Pons (tissue), 1 donor: ENCODE measurements around the gene KPNB1.

Experiments
- DNase-seq: peaks from one replicate; pipeline ENCODE4 v3.0.0-alpha.2; 2016; ENCODE audit warnings: low spot score

KPNB1 gene

DNA sequence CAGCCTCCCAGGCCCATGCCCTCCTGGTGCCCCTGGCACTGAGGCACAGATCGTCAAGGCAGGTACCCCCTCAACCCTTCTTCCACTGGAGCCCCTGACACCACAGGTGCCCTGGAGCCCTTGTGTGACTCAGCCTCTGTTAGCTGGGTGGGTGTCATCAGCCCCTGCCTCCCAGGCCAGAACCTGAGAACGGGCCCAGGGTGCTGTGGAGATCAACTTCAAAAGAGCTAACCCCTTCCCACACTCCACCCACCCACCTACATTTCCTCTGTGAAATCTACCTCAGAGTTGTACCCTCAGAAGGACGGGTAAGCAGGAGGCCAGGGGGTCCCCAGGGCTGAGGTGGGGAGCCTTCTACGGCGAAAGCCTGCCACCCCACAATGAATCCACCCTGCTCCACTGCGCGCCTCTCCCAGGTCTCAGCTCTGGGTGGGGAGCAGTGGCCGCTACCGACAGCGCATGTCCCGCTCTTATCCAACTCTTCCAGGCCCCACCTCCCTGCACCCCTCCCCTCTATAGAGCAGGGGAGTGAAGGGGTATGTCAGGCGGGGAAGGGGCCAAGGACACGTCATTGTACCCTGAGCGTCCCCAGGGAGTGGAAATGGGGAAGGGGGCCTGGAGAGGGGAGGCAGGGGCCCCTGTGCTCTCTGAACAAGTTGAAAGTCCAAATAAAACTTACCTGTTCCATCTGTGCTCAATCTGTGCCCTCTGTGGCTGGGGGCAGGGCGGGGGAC is 61.8 kb downstream of the KPNB1 start:
- no peak for DNase-seq

DNA sequence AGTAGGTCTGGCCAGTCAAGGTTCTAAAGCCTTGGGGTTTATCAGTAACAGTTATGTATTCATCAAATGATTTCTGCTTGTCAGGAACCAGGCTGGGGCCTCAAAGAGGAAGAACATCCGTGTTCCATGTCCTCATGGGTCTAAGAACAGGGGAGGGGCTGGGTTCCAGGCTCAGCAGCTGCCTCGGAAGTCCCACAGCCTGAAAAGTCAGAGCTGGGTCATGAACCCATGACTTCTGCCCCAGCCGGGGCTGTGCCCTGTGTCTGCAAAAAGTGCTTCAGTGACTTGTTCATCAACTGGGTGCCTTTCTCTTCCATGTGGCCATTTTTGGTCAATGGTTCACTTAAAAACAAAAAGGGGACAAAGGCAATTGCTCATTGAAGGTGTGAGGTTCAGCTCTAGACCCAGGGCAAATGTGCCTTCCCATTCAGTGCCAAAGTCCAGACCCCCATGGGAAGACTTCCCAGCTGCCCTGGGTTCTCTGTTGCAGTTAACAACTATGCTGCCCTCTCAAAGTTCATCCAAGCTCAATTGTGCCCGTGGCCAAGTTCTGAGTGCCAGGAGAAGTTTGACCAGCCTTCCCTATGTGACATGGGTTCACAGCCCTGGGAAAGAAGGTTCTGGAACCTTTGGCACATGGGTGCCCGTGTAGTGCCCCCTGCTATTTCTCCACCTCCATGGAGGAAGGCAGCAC is 62.8 kb downstream of the KPNB1 start:
- DNase-seq = no peak

GRCh38 chr17:47713980-47714700 is 64.4 kb downstream of the KPNB1 start:
- DNase-seq = no peak

DNA sequence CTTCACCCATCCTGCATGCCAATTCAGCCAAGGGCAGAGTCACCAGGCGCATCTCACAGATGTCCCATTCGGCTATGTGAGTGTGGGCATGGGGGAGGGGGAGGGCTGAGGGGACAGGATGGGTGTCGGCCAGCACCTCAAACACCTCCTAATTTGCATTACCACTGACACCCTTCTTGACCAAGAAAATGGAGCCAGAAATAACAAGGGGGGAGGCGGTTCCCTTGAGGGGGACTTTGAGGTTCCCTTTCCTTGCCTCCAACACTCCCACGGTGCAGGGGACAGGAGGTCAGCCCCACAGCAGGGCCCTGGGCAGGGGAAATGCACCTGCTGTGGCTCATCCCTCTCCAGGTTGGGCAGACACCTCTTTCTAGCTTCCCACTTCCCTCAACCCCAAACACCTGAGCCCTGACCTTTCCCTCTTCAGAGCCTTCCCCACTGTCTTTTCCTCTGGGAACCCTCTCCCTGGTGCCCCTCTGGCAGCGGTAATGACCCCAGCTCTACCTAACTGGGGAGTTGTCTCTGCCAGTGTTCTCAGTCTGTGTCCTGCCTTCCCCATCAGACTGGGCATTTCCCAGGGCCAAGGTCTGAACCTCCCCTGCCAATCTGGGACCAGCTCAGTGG is 65.2 kb downstream of the KPNB1 start:
- no peak for DNase-seq

DNA sequence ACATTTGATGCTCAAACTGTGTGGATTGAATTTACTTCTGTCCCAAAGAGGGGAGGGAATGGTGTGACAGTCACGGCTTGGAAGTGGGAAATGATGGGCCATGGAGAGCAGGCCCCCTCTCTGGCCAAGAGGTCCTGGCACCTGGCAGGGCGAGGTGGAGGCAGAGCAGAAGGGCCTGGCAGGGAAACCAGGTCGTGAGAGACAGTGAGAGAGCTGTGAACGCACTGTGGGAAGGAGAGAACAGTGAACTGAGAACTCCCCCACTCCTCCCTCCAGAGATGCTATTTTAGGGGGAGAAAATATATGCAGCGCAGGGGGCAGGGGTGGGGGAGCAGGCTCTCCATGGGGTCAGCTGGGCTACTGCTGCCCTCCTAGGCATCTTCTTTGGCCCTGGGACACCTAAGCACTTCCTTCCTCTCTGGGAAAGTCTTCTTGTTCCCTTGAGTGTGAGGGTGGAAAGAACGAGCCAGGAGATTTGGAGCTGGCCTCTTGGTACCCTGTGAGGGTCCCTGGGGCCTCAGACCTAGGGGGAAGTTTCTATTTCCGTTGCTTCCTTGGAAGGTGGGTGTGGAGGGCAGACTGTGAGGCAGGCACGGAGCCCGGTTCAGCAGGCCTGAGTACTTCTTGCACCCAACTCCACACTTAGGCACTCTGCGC is 66.1 kb downstream of the KPNB1 start:
- DNase-seq = no peak

DNA sequence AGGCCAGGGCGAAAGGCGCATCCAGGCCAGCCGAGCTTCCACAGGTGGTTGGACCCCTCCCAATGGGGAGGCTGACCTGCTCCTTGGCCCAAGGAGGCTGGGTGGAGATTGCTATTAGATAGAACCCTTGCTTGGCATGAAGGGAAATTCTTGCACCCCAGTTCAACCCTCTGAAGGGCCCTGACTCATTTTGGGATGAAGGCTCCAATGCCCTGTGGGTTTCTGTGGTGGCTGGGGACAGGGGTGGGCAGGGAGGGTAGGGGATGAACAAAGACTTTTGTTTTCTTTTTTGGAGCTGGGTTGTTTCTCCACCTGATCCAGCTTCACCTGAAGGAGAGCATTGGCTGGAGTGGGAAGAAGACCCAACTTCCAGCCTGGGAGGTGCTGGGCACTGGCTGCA is 66.7 kb downstream of the KPNB1 start:
- DNase-seq = no peak

- no peak for DNase-seq
Observed at GRCh38 chr17:47717261-47717697, 67.6 kb downstream of the KPNB1 start.

DNA sequence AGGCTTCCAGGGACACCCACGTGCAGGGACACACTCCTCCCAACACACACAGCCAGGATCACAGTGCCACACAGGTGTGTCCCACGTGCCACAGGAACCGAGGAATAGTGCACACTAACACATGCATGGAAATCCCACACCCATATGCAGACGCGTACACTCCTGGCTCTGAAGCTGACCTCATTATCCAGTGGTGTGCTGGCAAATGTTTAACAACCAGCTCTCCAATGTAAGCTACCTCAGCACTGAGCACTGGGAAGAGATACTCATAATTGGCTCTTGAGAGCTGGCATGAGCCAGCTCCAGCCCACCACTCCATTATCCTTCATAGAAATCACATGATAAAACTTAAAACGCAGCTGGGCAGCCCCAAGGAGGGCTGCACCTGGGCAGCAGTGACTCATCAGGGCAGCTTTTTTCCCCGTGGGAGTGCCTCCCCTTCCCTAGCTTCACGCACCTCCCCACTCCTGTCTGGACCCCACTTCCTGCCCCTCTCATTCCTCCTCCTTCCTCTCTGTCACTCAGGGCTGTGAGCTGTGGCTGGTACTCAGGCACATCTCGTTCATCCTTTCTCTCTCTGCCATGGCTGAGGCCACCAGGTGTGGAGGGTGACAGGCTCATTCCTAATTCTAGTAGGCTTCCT is 68.4 kb downstream of the KPNB1 start:
- DNase-seq = no peak

DNA sequence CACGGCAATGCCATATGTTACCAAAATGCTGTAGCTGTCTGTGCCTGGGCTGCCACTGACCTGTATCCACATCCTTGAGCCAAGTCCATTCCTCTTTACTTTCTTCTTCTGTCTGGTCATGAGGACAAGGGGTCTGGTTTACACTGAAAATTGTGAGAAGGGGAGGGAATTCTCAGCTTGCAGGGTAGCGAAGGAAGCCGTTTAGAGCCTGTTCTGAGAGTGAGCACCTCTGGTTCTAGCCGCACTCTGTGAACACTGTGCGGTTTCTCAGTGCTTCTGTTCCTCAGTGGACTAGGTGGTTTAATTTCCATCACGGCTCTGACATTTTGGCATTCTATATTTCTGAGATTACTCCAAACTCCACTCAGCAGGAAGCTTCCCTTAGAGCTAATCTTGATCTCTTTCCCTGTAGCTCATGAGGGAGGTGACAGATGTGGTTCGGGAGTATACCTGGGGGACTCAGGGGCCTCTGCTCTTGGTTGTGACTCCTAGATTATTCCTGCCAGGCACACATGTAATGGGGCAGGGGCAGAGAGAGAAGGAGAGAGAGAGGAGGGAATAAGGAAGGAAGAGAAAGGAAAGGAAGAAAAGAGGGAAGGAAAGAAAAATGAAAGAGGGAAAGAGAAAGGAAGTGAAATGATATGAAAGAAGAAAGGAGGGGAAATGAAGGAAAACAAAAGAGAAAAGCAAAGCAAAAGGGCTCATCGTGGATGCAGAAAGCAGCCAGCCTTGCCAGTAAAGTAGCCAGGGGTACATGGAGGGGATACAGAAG is 69.1 kb downstream of the KPNB1 start:
- no peak for DNase-seq

DNA sequence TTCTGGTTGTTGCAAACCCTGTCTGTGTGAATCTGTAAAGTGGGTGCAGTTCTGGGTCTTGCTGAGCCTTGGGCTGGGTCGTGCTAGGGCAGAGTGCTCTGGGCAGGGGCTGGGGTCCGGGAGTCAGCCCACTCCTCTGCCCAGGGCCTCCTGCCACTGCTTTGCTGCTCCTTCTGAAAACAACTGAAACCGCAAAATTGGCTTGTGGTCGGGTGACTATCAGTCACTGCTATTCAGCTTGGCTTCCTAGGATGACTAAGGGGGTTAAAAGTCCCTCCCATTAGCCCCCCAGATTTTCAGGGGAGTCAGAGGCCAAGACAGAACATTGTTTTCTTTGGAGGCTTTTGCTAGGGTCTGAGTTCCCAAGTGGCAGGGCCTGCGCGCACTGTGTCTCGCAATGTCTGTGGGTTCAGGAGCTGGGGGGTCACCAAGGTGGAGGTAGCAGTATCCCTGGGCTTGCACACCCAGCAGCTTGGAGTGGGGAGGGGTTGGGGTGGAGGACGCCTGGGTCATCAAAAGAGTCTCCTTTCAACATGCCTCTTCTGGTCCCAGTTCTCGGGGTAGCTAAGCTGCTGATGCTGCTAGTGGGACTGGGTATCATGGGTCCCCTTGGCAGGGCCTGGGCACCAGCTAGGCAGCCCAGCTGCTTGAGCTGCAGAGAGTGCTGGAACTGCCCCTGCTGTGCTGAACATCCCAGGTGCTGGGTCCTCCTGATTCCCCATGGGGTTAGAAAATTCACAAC is 69.9 kb downstream of the KPNB1 start:
- no peak for DNase-seq

DNA sequence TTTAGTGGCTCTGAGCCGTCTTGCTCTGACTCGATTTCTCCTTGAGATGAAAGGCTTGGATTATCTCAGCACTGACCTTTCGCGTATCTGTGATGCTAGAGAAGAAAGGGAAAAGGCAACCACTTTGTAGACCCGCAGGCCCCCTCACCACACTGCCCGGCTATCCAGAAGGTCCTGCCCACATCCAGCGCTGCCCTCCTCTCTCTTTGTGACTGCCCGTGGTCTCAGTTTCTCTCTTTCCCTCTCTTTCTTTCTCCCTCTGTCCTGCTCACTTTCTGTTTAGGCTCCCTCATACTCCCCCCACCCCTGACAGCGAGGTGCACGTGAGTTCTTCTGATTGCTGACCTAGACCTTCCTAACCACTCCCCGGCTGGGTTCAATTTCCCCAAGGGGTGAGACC is 70.5 kb downstream of the KPNB1 start:
- DNase-seq = no peak

DNA sequence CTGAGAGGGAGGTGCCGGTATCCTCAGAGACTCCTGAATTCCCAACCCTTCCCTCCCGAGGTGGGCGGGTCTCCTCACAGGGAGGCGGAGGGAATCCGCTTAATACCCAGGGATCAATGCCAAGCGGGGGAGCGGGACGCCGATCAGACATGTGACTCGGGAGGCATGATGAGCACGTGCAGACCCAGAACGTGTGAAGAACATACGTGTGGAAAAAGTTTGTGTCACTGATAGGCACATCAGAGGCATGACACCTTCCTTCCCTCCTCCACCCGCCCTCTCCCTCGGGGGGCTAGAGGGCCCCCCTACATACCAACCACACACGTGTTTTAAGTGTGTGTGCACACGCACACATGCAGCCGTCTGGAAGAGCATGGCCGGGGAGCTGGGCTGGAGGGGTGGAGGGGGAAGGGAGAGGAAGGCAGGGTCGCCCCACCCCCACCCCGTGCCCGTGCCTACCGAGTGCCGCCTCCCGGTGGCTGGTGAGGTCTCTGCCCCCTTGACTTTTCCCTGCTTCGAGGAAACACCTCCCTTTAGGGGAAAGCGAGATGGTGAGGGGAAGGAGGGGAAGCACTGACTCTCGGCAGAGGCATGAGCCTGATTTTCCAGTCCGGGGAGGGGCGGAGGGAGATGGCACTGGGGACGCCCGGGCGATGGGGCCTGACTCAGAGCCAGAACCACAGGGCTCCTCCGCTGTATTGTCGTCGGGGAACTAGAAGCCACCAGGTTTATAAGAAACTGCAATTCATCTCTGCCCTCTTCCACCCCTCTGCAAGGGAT is 71.2 kb downstream of the KPNB1 start:
- no peak for DNase-seq

DNA sequence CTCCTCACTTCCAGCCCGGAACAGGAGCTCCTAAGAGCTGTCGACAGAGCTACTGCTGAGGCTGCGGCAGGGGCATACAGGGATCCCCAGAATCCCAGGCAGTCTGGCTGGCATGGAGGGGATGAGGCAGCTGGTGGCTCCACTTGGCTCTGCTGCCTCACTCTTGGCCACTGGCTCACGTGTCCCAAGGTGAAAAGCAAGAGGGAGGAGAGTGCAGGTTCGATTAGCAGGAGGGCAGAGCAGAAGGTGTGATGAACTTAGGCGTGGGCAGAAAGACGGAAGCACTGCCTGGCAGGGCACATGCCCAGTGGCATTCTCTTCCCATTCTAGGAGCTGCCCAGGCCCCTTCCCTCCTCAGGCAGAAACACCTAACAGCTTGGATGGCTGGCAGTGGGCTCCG is 72.0 kb downstream of the KPNB1 start:
- DNase-seq = no peak

- no peak for DNase-seq
Observed at GRCh38 chr17:47724705-47725104, 75.0 kb downstream of the KPNB1 start.

GRCh38 chr17:47725446-47726111 is 75.9 kb downstream of the KPNB1 start:
- no peak for DNase-seq

GRCh38 chr17:47726796-47727703 is 77.3 kb downstream of the KPNB1 start:
- no peak for DNase-seq

DNA sequence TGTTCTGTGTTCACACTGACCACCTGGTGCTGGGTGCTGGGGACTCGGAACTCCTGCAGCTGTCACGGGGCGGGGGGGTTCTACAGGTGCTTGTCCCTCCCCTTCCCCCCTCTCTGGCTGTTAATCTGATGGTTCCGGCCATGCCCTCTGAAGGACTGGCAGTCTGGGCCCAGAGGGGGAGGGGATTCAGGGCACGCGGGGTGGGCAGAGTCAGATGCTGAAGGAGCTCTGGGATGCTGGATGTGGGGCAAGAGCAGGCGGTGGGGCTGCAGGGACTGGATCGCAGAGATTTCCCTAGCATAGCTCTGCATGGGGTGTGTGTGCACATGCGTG is 78.0 kb downstream of the KPNB1 start:
- DNase-seq = no peak
